ENCODE measurements around the gene PTGS1. TPM values are rescaled to one million over a fixed set of nuclear protein-coding genes. Genes with fewer than 3 reads are reported as not detected.

Gene PTGS1
- total and polyA plus RNA-seq, 2 of the 13 experiments (the other 11 are each of a cell fraction or from before 2014, with no cell fraction given), result 0.07 to 0.08 TPM

- no peak for TF ChIP-seq ZNF274 (CRISPR knock-in tag; IDR thresholded peaks at IDR 0.05)
- no peak for TF ChIP-seq ZNF737 (CRISPR knock-in tag; IDR thresholded peaks at IDR 0.05; ENCODE audit: borderline replicate concordance)
- TF ChIP-seq SMAD3 (CRISPR knock-in tag; IDR thresholded peaks at IDR 0.05), result no peak
- peak; percentile 75 for TF ChIP-seq KDM2A (CRISPR knock-in tag; IDR thresholded peaks at IDR 0.05; ENCODE audit: borderline replicate concordance, low read depth)
- TF ChIP-seq YY1 (IDR thresholded peaks at IDR 0.05; ENCODE audit: insufficient read depth, insufficient replicate concordance, low read depth, low read length), result peak; percentile 45
- no peak for TF ChIP-seq ESRRA (CRISPR knock-in tag; IDR thresholded peaks at IDR 0.05; ENCODE audit: low read depth)
- TF ChIP-seq RBM22 (optimal IDR thresholded peaks at IDR 0.05; ENCODE audit: low read length), result no peak
- TF ChIP-seq POGK (CRISPR knock-in tag; conservative IDR thresholded peaks at IDR 0.05), result no peak
- TF ChIP-seq KIAA2018 (CRISPR knock-in tag; IDR thresholded peaks at IDR 0.05; ENCODE audit: borderline replicate concordance), result no peak
- peak; percentile 62; the same call in 1 of the 2 replicates for TF ChIP-seq IRF2 (CRISPR knock-in tag; IDR thresholded peaks at IDR 0.05)
- TF ChIP-seq ZNF749 (CRISPR knock-in tag; IDR thresholded peaks at IDR 0.05; ENCODE audit: borderline replicate concordance), result no peak
- TF ChIP-seq POGZ (CRISPR knock-in tag; IDR thresholded peaks at IDR 0.05), result no peak
- TF ChIP-seq PAXIP1 (CRISPR knock-in tag; conservative IDR thresholded peaks at IDR 0.05), result no peak
- peak; percentile 20; the same call in 1 of the 2 replicates for TF ChIP-seq ZNF331 (CRISPR knock-in tag; IDR thresholded peaks at IDR 0.05)
- TF ChIP-seq ATM (IDR thresholded peaks at IDR 0.05; ENCODE audit: borderline replicate concordance), result no peak
Measured at GRCh38 chr9:122350577-122351355, 20.1 kb upstream of the PTGS1 start (continued).

Data from HepG2 (cell line).